GM18505 (cell line): ENCODE results near the gene AADACL4.

Experiments
- ATAC-seq: cut with Tn5 transposase; IDR thresholded peaks from one replicate; pipeline ENCODE4 v1.9.1; 2021; ENCODE audit not compliant: unreplicated experiment
- POLR2A ChIP-seq: IDR thresholded peaks from 4 replicates; pipeline ENCODE4 v1.6.1; 2011; ENCODE audit warnings: borderline replicate concordance; ENCODE audit not compliant: insufficient read depth, insufficient read length; ENCODE audit errors: extremely low read depth

AADACL4 gene

DNA sequence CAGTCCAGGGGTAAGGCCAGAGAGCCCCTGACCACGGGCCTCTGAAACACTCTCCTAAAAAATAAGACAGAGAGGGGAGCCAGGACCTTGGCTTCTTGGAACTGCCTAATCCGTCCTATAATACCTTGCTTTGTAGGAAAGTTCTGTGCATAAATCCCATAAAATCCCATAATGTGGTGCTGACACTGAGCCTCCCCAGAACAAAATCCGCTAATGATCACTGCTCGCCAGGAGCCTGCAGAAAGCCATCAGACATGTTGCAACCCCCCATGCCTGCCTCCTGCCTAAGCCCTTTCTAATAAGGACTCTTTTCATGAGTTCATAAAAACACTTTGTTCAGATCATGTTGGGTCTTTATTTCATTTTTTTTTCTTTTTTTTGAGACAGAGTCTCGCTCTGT is 16.6 kb upstream of the AADACL4 start:
- no peak for TF ChIP-seq POLR2A
- ATAC-seq: no peak

DNA sequence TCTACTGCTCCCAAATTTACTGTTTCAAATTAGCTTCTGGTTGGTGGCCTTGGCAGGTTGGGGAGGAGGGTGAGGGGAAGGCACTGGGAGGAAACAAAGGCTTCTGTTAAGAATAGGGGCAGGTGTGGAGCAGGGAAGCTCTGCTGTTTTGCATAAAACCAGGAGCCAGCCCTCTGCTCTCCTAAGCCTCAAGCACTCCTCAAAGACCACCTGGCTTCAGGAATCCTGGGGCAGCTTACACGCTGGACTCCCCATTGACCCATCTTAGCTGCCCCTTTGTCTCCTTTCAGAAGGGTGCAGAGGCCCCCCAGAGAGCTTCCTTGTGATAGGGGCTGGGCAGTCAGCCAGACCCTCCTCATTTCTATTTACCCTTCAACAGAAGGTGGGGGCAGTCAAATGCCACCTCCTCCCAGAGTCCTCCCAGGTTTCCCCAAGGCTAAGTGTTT is 14.4 kb upstream of the AADACL4 start:
- no peak for ATAC-seq
- TF ChIP-seq POLR2A: no peak

DNA sequence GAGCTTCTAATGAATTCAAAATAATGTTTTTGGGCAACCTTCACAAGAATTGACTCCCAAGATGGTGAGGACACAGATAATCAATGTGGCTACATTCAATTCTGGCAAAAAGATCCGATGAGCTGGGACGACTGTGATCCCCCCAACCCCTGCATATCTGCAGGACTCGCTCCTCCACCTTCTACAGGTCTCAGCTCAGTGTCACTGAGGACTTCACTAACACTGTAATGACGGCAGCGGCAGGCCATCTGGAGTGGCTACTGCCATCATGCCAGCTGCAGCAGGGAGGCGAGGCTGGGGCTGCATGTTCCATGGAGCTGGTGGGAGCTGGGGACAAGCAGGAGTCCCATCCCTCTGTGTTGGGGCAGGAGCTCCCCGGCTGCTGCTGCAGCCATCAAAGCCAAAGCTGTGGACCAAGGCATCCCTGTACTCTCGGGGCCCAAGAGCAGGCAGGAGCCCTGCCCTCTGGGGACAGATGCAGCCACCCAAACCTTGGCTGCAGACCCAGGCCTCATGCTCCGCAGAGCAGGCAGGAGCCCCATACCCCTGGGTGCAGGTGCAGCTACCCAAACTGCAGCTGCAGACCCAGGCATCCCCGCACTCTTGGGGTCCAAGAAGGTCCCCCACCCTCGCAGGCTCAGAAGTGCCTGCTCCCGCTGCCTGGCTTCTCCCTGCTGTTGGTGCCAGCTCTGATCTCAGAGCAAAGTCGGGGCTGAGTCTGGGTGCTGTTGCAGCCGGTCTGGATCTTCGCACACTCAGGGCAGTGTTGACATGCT is 13.7 kb upstream of the AADACL4 start:
- TF ChIP-seq POLR2A: no peak
- ATAC-seq: no peak

DNA sequence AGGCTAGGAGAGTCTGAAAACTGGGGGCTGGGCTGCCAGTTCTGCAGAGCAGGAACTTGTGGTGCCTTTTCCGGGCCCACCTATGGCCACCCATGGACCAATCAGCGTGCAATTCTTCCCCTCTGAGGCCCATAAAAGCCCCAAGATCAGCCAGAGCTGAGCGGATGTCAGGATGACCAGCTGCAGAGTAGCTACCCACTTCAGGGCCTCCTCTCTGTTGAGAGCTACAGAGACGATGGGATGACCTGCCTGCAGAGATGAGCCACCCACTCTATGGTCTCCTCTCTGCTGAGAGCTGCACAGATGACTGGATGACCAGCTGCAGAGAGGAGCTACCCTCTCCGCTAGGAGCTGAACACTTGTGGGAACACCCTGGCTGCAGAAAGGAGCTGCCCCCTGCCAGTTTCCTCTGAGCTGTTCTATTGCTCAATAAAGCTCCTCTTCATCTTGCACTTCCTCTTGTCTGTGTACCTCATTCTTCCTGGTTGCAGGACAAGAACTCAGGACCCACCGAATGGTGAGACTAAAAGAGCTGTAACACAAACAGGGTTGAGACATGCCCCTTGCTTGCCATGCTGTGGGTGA is 12.8 kb upstream of the AADACL4 start:
- TF ChIP-seq POLR2A: no peak
- ATAC-seq: no peak

DNA sequence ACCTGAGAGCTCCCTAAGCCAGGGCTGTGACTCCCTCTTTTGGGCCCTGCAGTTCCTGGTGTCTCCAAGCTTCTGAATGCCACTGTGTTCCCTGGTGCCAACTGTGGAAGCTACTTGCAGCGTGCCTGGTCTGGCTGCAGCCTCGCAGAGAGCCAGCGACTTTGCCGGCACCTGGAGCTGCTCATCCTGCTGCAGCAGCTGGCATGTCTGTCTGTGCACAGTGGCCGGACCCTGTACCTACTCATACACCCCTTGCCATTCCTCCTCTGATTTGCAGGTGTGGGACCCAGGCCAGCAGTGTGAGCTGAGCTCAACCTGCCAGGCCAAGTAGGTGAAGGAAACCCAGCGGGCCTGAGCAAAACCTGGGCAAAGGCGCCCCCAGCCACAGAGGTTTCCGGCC is 12.3 kb upstream of the AADACL4 start:
- TF ChIP-seq POLR2A: no peak
- no peak for ATAC-seq

DNA sequence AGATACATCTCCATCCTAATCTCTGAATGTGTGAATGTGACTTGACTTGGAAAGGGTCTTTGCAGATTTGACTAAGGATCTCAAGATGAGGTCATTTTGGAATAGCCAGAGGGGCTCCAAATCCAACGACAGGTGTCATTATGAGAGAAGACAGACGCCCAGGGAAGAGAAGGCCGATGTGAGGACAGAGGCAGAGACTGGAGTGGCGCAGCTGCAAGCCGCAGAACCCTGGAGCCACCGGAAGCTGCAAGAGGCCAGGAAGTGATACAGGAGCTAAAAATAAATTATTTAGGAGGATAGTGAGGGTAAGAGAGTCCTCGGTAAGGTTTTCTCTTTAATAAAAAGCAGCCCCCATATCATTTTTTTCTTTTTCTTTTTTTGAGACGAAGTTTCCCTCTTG is 9.7 kb upstream of the AADACL4 start:
- ATAC-seq: no peak
- TF ChIP-seq POLR2A: no peak

DNA sequence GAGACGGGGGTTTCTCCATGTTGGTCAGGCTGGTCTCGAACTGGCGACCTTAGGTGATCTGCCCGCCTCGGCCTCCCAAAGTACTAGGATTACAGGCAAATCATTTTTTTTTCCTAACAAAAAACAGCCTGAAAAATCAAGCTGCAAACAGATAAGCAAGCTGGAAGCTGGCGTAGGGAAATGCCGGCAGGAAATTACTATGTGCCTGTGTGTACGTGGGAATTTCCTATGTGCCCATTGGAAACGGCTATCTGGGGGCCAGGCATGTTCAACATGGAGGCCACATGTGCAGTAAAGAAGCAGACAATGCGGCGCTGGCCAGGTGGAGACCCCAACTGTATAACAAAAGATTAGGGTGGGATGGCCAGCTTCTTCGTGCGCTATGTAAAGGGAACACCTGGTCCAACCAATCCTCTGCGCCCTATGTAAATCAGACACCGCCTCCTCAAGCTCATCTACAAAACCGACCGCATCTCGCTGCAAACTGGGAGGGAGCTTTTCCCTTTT is 9.1 kb upstream of the AADACL4 start:
- no peak for ATAC-seq
- no peak for TF ChIP-seq POLR2A

DNA sequence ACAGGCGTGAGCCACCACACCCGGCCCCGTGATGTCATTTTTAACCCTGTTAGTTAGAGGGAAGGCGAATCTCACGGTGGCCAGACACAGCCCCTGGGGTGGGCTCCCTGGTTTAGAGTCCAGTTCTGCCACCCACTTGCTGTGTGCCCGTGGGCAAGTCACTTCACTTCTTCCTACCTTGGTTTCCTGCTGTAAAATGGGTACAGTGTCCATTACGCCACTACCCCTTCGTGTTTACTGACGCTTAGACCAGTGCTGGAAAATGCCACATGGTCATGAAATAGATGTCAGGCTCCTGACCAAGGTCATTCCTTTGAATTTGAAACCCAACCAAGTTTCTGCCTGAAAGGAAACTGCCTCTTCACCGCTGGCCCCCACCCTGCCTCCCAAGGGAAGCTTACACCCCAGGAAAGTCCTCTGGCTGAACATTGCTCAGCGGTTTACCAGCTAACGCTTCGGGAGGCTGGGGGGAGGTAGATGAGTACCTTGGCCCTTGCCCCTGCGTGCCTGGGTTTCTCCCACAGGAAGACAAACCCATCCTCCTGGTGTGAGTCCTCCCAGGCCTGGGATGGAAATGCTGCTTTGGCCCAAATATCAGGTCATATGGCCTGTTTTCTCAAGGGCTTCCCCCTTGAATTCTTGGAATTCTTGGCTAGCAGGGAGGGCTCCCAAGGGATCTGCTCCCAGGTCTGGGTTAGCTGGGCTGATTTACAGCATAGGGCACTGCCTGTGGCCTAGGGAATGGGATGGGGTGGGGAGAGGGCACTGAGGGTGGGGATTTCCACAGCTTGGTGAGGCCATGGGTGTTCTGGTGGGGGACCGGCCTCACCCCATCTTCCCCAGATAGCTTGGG is 7.6 kb upstream of the AADACL4 start:
- TF ChIP-seq POLR2A: no peak
- no peak for ATAC-seq

DNA sequence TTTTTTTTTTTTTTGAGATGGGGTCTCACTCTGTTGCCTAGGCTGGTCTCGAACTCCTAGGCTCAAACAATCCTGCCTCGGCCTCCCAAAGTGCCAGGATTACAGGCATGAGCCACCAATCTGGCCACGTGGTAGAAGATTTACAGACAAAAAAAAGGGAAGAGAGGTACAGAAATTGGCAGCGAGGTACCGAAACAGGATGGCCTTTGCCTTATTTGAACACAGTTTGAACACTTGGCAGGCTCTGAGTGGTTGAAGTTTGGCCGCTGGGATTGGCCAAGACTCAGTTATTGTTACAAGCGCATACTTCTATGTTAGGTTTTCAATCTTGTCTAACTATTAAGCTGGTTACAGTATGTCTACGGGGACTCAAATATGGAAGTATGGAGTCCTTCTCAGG is 6.2 kb upstream of the AADACL4 start:
- TF ChIP-seq POLR2A: no peak
- no peak for ATAC-seq

DNA sequence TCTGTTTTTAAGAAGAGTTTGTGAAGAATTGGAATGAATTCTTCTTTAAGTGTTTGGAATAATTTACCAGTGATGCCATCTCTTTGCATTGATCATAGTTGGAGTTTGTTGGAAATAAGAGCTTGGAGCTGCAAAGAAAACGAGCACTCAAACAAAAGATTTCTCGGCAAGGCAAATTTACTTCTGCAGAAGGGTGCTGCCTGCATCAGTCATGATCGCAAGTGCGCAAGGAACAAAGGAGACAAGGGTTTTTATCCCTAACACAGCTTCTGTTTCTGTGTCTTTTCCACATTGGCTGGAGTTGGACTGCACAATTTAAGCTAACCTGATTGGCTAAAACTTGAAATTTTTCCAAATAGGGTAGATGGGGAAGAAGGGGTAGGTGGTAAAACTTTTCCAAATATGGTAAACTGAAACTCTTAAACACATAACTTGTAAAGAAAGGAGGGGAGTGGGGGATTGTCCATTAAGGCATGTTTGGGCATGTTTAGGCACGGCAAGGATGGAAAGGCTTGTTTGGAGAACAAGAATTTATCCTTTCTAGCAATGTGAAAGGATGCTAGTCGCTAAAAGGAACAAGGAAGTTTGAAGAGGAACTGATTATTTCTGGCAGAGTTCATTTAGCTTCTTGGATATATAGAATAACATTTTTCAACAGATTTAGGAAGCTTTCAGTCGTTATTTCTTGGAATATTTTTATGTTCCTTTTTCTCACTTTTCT is 3.5 kb upstream of the AADACL4 start:
- TF ChIP-seq POLR2A: no peak
- ATAC-seq: no peak

DNA sequence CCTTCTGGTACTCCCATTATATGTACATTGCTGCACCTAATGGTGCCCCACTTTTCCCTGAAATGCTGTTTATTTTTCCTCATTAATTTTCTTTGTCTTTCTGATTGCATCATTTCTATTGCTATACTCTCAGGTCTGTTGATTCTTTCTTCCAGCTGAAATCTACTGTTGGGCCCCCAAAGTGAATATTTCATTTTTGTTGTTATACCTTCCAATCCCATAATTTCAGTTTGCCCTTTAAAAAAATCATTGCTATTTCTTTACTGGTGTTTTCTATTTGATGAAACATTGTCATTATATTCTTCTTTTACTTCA is 3.0 kb upstream of the AADACL4 start:
- no peak for TF ChIP-seq POLR2A
- no peak for ATAC-seq

DNA sequence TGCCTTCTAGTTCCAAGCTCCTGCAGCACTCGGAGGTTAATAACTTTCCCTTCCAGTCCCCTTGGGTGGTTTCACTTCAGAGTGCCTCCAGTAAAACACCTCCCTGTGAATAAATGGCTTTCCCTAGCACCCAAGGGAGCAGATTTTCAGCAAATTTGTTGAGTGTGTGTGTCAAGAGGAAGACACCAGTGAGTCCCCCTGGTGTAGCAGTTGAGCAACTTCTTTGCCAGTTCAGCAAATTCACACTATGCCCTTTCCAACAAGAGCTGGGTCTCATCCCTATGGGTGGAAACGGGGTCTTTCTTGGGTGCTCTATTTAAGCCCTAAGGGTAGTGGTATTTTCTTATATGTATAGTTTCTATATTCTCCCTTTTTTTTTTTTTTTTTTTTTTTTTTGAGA is 806 bp upstream of the AADACL4 start:
- TF ChIP-seq POLR2A: no peak
- ATAC-seq: no peak

DNA sequence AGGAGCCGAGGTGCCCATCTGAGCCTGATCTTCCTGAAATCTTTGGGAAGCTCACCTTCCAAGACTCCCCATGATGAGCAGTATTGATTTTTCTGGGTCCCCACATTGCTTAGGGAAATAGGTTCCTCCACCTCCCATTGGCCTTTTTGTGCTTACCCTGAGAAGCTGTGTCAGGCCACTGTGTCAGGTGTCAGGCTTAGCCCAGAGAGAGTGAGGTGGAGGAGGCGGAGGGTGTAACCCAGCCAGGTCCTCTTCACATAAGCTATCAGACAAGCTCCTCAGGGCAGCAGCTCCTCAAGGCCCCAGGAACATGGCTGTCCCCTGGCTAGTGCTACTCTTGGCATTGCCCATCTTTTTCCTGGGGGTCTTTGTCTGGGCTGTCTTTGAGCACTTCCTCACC is 352 bp downstream of the AADACL4 start:
- no peak for TF ChIP-seq POLR2A
- no peak for ATAC-seq
